Adrenal gland (tissue), 12 donors: ENCODE data around the gene TWNK. TPM values are rescaled to one million over a fixed set of nuclear protein-coding genes. Genes with fewer than 3 reads are reported as not detected.

Experiments
- DNase-seq, 7 donors: peaks; one replicate each; pipeline ENCODE4 v3.0.0-alpha.2; 2019 to 2020
- H3K27ac ChIP-seq, 5 donors: fragments of 200-600 bp; sonication (generic) in 4 of 5; 1 replicate in 3 of 5; 2 replicates in 2 of 5; pipeline versions ENCODE4 v1.5.1 to v1.8.0; 2016 to 2020; ENCODE audit warnings: mild to moderate bottlenecking in 1 of 5
- H3K27me3 ChIP-seq: fragments of 200-600 bp; 2 replicates; pipeline ENCODE4 v1.8.0; 2021
- H3K36me3 ChIP-seq, 2 donors: fragments of 200-600 bp; replicated peaks in 1 of 2; 1 replicate in 1 of 2; 2 replicates in 1 of 2; pipeline versions ENCODE4 v1.5.1 to v1.8.0; 2018 to 2022
- H3K4me1 ChIP-seq, 2 donors: fragments of 200-600 bp; replicated peaks in 1 of 2; 1 replicate in 1 of 2; 2 replicates in 1 of 2; pipeline versions ENCODE4 v1.5.1 to v1.8.0; 2018 to 2021
- H3K4me3 ChIP-seq, 4 donors: fragments of 200-600 bp; sonication (generic) in 3 of 4; one replicate each; pipeline ENCODE4 v1.5.1; 2016 to 2018
- H3K9me3 ChIP-seq, 3 donors: fragments of 200-600 bp; sonication (generic) in 1 of 3; replicated peaks in 1 of 3; 1 replicate in 2 of 3; 2 replicates in 1 of 3; pipeline versions ENCODE4 v1.5.1 to v1.8.0; 2016 to 2021
- CTCF ChIP-seq, 6 experiments: fragments of 450-650 bp in 4 of 6; fragments of 200-600 bp in 2 of 6; sonication (generic) in 1 of 6; IDR thresholded peaks; 1 replicate in 5 of 6; 2 replicates in 1 of 6; pipeline versions ENCODE4 v1.5.1 to v1.8.0; 2016 to 2021; ENCODE audit warnings: antibody characterized with exemption in 6 of 6, mild to moderate bottlenecking in 2 of 6, moderate library complexity in 1 of 6
- POLR2A ChIP-seq, 2 donors: fragments of 450-650 bp; IDR thresholded peaks; one replicate each; pipeline ENCODE4 v1.6.1; 2017; ENCODE audit warnings: antibody characterized with exemption in 2 of 2, mild to moderate bottlenecking in 2 of 2, moderate library complexity in 1 of 2
- WGBS, 4 donors: extraction: QIAGEN DNeasy Blood & Tissue Kit in 2 of 4; methylation state at CpG; one replicate each; pipeline versions ENCODE4 v1.1.5 to v1.1.7; 2013 to 2017; 5-methylcytosine and 5-hydroxymethylcytosine counted together
- intact Hi-C, 2 donors: fragments of 100-400 bp; cut with DNase I; formaldehyde crosslinking; loops; one replicate each; pipeline versions ENCODE4 v1.14.1 to v1.15.0; 2022 to 2023
- polyA plus RNA-seq, 3 donors: library from polyadenylated mRNA; stranded (reverse); fragments of 200-250 nt in 2 of 3; fragments of 350-450 nt in 1 of 3; fragmentation: Illumina TruSeq in 1 of 3; extraction: RNeasy Lipid Tissue Mini Kit (QIAGEN cat#74804) in 1 of 3; gene quantifications; one replicate each; pipeline ENCODE4 v1.2.3, GENCODE V29; 2013 to 2014
- total RNA-seq, 9 donors: library from RNA; depleted of rRNA in 4 of 9; stranded (reverse); fragments of >200 nt in 4 of 9; fragments of 120-200 nt in 1 of 9; fragmentation: NEBNext Ultra II Directional in 1 of 9; extraction: Animal tissue kit (Norgen Biotek cat#: 25700) in 1 of 9; gene quantifications; one replicate each; pipeline versions ENCODE4 v1.1.0 to v1.2.4, GENCODE V29; 2013 to 2023
- donor health status: healthy with polysubstance abuse.
- donor health status: Bipolar disorder and iron deficiency.
- donor health status: DM: yes; HTN: yes; CAD: no.
- donor health status: DM: no; HTN: no; CAD: no.
- donor health status: DM: no; HTN: no; CAD: no.
- donor health status: DM: yes; HTN: yes; CAD: no.

The TWNK gene
- total and polyA plus RNA-seq, 12 donors, result 5.3 to 21.8 (median 9.3) TPM

GRCh38 chr10:101036726-101037125 lies 49.4 kb downstream of the TWNK start:
- DNase-seq, result no peak
- no peak overlapping the region for H3K27ac ChIP-seq
- no peak overlapping the region for H3K4me3 ChIP-seq
- peaks cover 6 to 20% of the 10 kb centered on the region in 2 donors for H3K4me1 ChIP-seq
- intact Hi-C loops, result no loop called here
- H3K9me3 ChIP-seq, result no peaks in the 10 kb centered on the region
- H3K27me3 ChIP-seq, result no peaks in the 10 kb centered on the region
- peaks cover 0 to 56% of the 10 kb centered on the region in 2 donors for H3K36me3 ChIP-seq
- no peak for TF ChIP-seq POLR2A (IDR thresholded peaks at IDR 0.05)
- no peak for TF ChIP-seq CTCF (IDR thresholded peaks at IDR 0.05)
- 81 to 93% (median 87%) methylated on average over 3 to 7 of the region's 7 CpGs for WGBS, 4 donors

- intact Hi-C loops, result no loop called here
- DNase-seq, result no peak
- Histone ChIP-seq H3K9me3 (no peaks in the 10 kb centered on the region), H3K27me3 (no peaks in the 10 kb centered on the region), H3K36me3 (peaks cover 0 to 56% of the 10 kb centered on the region in 2 donors), H3K4me1 (peaks cover 3 to 21% of the 10 kb centered on the region in 2 donors), H3K27ac (no peak overlapping the region), H3K4me3 (no peak overlapping the region)
- TF ChIP-seq CTCF (IDR thresholded peaks at IDR 0.05) (no peak), POLR2A (IDR thresholded peaks at IDR 0.05) (no peak)
- 73 to 84% (median 81%) methylated on average over 5 of the region's 5 CpGs for WGBS, 4 donors
Observed at GRCh38 chr10:101038484-101038883, 51.1 kb downstream of the TWNK start.

- H3K36me3 ChIP-seq, result peaks cover 0 to 50% of the 10 kb centered on the region in 2 donors
- H3K27me3 ChIP-seq, result no peaks in the 10 kb centered on the region
- DNase-seq, result no peak
- TF ChIP-seq POLR2A (IDR thresholded peaks at IDR 0.05) (no peak), CTCF (IDR thresholded peaks at IDR 0.05) (no peak)
- intact Hi-C loops, result no loop called here
- no peak overlapping the region for H3K27ac ChIP-seq
- H3K4me3 ChIP-seq, result no peak overlapping the region
- H3K4me1 ChIP-seq, result peaks cover 3 to 19% of the 10 kb centered on the region in 2 donors
- WGBS, 4 donors, result 89 to 98% (median 96%) methylated on average over 3 of the region's 3 CpGs
- H3K9me3 ChIP-seq, result no peaks in the 10 kb centered on the region
Observed at GRCh38 chr10:101040061-101040460, 52.7 kb downstream of the TWNK start.

GRCh38 chr10:101040851-101041250 lies 53.5 kb downstream of the TWNK start:
- Histone ChIP-seq H3K4me1 (peaks cover 3 to 19% of the 10 kb centered on the region in 2 donors), H3K27ac (no peak overlapping the region), H3K9me3 (no peaks in the 10 kb centered on the region), H3K36me3 (peaks cover 0 to 42% of the 10 kb centered on the region in 2 donors), H3K4me3 (no peak overlapping the region), H3K27me3 (no peaks in the 10 kb centered on the region)
- TF ChIP-seq CTCF (IDR thresholded peaks at IDR 0.05), result no peak
- no peak for TF ChIP-seq POLR2A (IDR thresholded peaks at IDR 0.05)
- 10 to 39% (median 24%) methylated on average over 2 of the region's 2 CpGs for WGBS, 4 donors
- no peak for DNase-seq
- intact Hi-C loops, result no loop called here
